A673 (cell line): Measurements from ENCODE around the gene MARS2.
"Not testable (repeated sequence)": the region's sequence is repeated elsewhere in the genome, so short reads cannot be mapped to it uniquely, and the experiment has no call there.

Source experiments
- EZH2 ChIP-seq: fragments of 200-600 bp; sonication (generic); IDR thresholded peaks from 2 replicates; pipeline ENCODE4 v1.6.1; 2017; ENCODE audit warnings: borderline replicate concordance, low read depth, mild to moderate bottlenecking, mixed read lengths, antibody characterized with exemption, low read length; ENCODE audit not compliant: poor library complexity, severe bottlenecking
- TF ChIP-seq, protein P1 (sequence below): fragments of 300-800, 200-600 bp; sonication (generic); conservative IDR thresholded peaks from 2 replicates; pipeline ENCODE4 v1.5.1; 2017; ENCODE audit warnings: low read depth, mild to moderate bottlenecking, antibody characterized with exemption, low read length, moderate library complexity, mixed read lengths

GRCh38 chr2:197695971-197696370, 9.2 kb upstream of the MARS2 start:
- TF ChIP-seq, protein P1, sequence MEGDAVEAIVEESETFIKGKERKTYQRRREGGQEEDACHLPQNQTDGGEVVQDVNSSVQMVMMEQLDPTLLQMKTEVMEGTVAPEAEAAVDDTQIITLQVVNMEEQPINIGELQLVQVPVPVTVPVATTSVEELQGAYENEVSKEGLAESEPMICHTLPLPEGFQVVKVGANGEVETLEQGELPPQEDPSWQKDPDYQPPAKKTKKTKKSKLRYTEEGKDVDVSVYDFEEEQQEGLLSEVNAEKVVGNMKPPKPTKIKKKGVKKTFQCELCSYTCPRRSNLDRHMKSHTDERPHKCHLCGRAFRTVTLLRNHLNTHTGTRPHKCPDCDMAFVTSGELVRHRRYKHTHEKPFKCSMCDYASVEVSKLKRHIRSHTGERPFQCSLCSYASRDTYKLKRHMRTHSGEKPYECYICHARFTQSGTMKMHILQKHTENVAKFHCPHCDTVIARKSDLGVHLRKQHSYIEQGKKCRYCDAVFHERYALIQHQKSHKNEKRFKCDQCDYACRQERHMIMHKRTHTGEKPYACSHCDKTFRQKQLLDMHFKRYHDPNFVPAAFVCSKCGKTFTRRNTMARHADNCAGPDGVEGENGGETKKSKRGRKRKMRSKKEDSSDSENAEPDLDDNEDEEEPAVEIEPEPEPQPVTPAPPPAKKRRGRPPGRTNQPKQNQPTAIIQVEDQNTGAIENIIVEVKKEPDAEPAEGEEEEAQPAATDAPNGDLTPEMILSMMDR: not testable (repeated sequence)
- not testable (repeated sequence) for TF ChIP-seq EZH2
